B cell (primary cell): ENCODE results near the gene PLCB4. TPM values are rescaled to one million over a fixed set of nuclear protein-coding genes. Genes with fewer than 3 reads are reported as not detected.

Source experiments
- ATAC-seq: fragments of 200-7000 bp; cut with Tn5 transposase; one replicate; pipeline ENCODE4 v1.10.0; 2021; ENCODE audit warnings: low read depth, mild to moderate bottlenecking, moderate number of reproducible peaks, moderate library complexity
- CTCF ChIA-PET: fragments of 350-600 bp; sonication (Branson Sonifier 250); formaldehyde crosslinking; loops from one replicate; lab custom pipeline; 2021; ENCODE audit warnings: antibody characterized with exemption, inconsistent platforms; lab: Charles Lee
- POLR2A ChIA-PET: fragments of 350-600 bp; sonication (Branson Sonifier 250); formaldehyde crosslinking; loops from one replicate; lab custom pipeline; 2021; ENCODE audit warnings: antibody characterized with exemption; lab: Charles Lee
- DNase-seq: peaks from one replicate; pipeline ENCODE4 v3.0.0; 2013
- H2AFZ ChIP-seq: 2 replicates; pipeline ENCODE4 v1.6.1; 2012; ENCODE audit warnings: mild to moderate bottlenecking, low read depth, low read length; ENCODE audit not compliant: insufficient read depth, poor library complexity, severe bottlenecking
- H3K27ac ChIP-seq, 2 donors: 1 replicate in 1 of 2; 2 replicates in 1 of 2; pipeline ENCODE4 v1.5.1; 2012 to 2013; ENCODE audit warnings: low read length in 2 of 2, mild to moderate bottlenecking in 2 of 2, moderate library complexity in 1 of 2
- H3K27me3 ChIP-seq, 4 experiments: fragments of 200-600 bp in 1 of 4; sonication (generic) in 1 of 4; replicated peaks in 1 of 4; 1 replicate in 2 of 4; 2 replicates in 2 of 4; pipeline versions ENCODE4 v1.6.1 to v1.7.0; 2013 to 2016; ENCODE audit warnings: low read length in 3 of 4, mild to moderate bottlenecking in 2 of 4, mixed read lengths in 1 of 4, moderate library complexity in 1 of 4; ENCODE audit not compliant: insufficient read depth in 4 of 4, control insufficient read depth in 3 of 4; ENCODE audit errors: control extremely low read depth in 1 of 4
- H3K36me3 ChIP-seq, 2 experiments: replicated peaks in 1 of 2; 1 replicate in 1 of 2; 2 replicates in 1 of 2; pipeline versions ENCODE4 v1.6.1 to v1.7.1; 2013; ENCODE audit warnings: low read length in 1 of 2; ENCODE audit not compliant: insufficient read depth in 2 of 2, control insufficient read depth in 1 of 2; ENCODE audit errors: control extremely low read depth in 1 of 2, extremely low read depth in 1 of 2
- H3K4me1 ChIP-seq, 2 donors: fragments of 200-600 bp in 1 of 2; sonication (generic) in 1 of 2; 1 replicate in 1 of 2; 2 replicates in 1 of 2; pipeline versions ENCODE4 v1.5.1 to v1.6.1; 2013 to 2017; ENCODE audit warnings: low read length in 2 of 2; ENCODE audit not compliant: control insufficient read depth in 2 of 2, insufficient read depth in 2 of 2
- H3K4me2 ChIP-seq: replicated peaks from 2 replicates; pipeline ENCODE3; 2012; ENCODE audit warnings: mild to moderate bottlenecking, low read depth, low read length; ENCODE audit not compliant: poor library complexity, severe bottlenecking
- H3K4me3 ChIP-seq, 5 experiments: fragments of 200-600 bp in 1 of 5; sonication (generic) in 1 of 5; 1 replicate in 3 of 5; 2 replicates in 2 of 5; pipeline versions ENCODE4 v1.5.1 to v1.7.0; 2011 to 2016; ENCODE audit warnings: low read length in 4 of 5, mild to moderate bottlenecking in 4 of 5, low read depth in 2 of 5, control low read depth in 1 of 5, moderate library complexity in 1 of 5; ENCODE audit not compliant: insufficient read depth in 1 of 5; ENCODE audit errors: control extremely low read depth in 1 of 5, extremely low read depth in 1 of 5
- H3K79me2 ChIP-seq: fragments of 200-600 bp; sonication (generic); one replicate; pipeline ENCODE4 v1.6.0; 2016; ENCODE audit warnings: low read length; ENCODE audit not compliant: control insufficient read depth, insufficient read depth
- H3K9ac ChIP-seq: fragments of 200-600 bp; sonication (generic); 2 replicates; pipeline ENCODE4 v1.6.1; 2017; ENCODE audit warnings: mild to moderate bottlenecking, low read length, moderate library complexity
- H3K9me3 ChIP-seq, 3 donors: one replicate each; pipeline versions ENCODE4 v1.6.1 to v1.7.1; 2013; ENCODE audit warnings: low read length in 2 of 3; ENCODE audit not compliant: control insufficient read depth in 2 of 3, insufficient read depth in 1 of 3; ENCODE audit errors: control extremely low read depth in 1 of 3
- H4K20me1 ChIP-seq: 2 replicates; pipeline ENCODE4 v1.6.0; 2012; ENCODE audit warnings: mild to moderate bottlenecking, low read length; ENCODE audit not compliant: insufficient read depth, control insufficient read depth, poor library complexity, severe bottlenecking
- H3K27ac Mint-ChIP-seq: one replicate; pipeline ENCODE4 v1.8.0; 2021; ENCODE audit warnings: mixed read lengths
- H3K27me3 Mint-ChIP-seq: one replicate; pipeline ENCODE4 v1.8.0; 2021; ENCODE audit warnings: mixed read lengths
- H3K4me1 Mint-ChIP-seq: one replicate; pipeline ENCODE4 v1.8.0; 2021; ENCODE audit warnings: mixed read lengths
- H3K4me3 Mint-ChIP-seq: one replicate; pipeline ENCODE4 v1.8.0; 2021; ENCODE audit warnings: mixed read lengths
- H3K9me3 Mint-ChIP-seq: one replicate; pipeline ENCODE4 v1.8.0; 2022; ENCODE audit warnings: mixed read lengths; ENCODE audit not compliant: insufficient read depth
- CTCF ChIP-seq: fragments of 200-600 bp; IDR thresholded peaks from one replicate; pipeline ENCODE4 v1.8.0; 2022; ENCODE audit warnings: antibody characterized with exemption, mild to moderate bottlenecking
- EZH2 ChIP-seq: IDR thresholded peaks from 2 replicates; pipeline ENCODE4 v1.6.1; 2012; ENCODE audit warnings: borderline replicate concordance, low read depth, mild to moderate bottlenecking, moderate library complexity, low read length; ENCODE audit not compliant: insufficient read depth, poor library complexity, severe bottlenecking
- WGBS: methylation state at CpG from one replicate; pipeline ENCODE4 v1.1.5; 2013; ENCODE audit warnings: missing lambda C conversion rate; ENCODE audit not compliant: insufficient coverage; 5-methylcytosine and 5-hydroxymethylcytosine counted together
- intact Hi-C: fragments of 100-400 bp; cut with micrococcal nuclease; formaldehyde crosslinking; loops from one replicate; pipeline ENCODE4 v1.10.0; 2022
- polyA plus RNA-seq: library from polyadenylated mRNA; depleted of rRNA; stranded (reverse); fragments of >200 nt; gene quantifications from 2 replicates; pipeline ENCODE4 v1.2.3, GENCODE V29; 2012
- total RNA-seq, 2 donors: library from RNA; stranded (reverse); fragments of 120-200 nt in 1 of 2; gene quantifications; 1 replicate in 1 of 2; 2 replicates in 1 of 2; pipeline versions ENCODE4 v1.2.3 to v1.2.4, GENCODE V29; 2013 to 2022

The PLCB4 gene
- total and polyA plus RNA-seq, 2 donors (not counting 1 experiment from before 2014, with no cell fraction given), result not detected

DNA sequence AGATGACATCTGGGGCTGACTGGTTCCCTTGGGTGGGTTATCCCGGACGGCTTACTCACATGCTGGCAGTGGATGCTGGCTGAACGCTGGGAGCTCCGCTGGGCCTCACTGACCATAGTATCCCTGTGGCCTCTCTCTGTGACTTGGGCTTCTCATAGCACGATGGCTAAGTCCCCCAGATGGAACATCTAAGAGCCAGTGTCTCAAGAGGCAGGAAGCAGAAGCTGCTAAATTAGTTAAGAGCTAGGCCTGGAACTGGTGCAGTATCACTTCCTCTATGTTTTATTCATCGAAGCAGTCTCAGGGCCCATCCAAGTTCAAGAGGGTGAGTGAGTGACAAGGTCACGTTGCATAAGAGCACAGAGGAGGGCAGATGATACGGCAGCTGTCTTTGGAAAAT is 329.0 kb downstream of the PLCB4 start:
- Histone ChIP-seq H3K36me3 (no peaks in the 10 kb centered on the region), H2AFZ (no peak overlapping the region), H3K4me1 (peaks cover 4% of the 10 kb centered on the region in 2 donors), H3K79me2 (no peaks in the 10 kb centered on the region), H3K9me3 (no peaks in the 10 kb centered on the region), H3K4me2 (no peak overlapping the region), H4K20me1 (no peaks in the 10 kb centered on the region), H3K27me3 (no peaks in the 10 kb centered on the region), H3K4me3 (no peak overlapping the region), H3K9ac (no peak overlapping the region), H3K27ac (no peak overlapping the region)
- POLR2A ChIA-PET, result no interaction called here
- ATAC-seq (peak; percentile 62), DNase-seq (peak; percentile 36)
- no peaks in the 10 kb centered on the region for H3K9me3 Mint-ChIP-seq
- CTCF ChIA-PET, result interaction anchor here (4.3 kb wide), 1 partner anchor 10 kb away, joined by 24 read pairs; no protein-coding TSS in a partner anchor
- 61% methylated on average over 5 of the region's 8 CpGs for WGBS
- TF ChIP-seq CTCF (no peak), EZH2 (no peak)
- peak overlapping the region; percentile 23 for H3K27ac Mint-ChIP-seq
- no peak overlapping the region for H3K4me3 Mint-ChIP-seq
- no peaks in the 10 kb centered on the region for H3K27me3 Mint-ChIP-seq
- peaks cover 10% of the 10 kb centered on the region for H3K4me1 Mint-ChIP-seq
- intact Hi-C loops, result no loop called here

DNA sequence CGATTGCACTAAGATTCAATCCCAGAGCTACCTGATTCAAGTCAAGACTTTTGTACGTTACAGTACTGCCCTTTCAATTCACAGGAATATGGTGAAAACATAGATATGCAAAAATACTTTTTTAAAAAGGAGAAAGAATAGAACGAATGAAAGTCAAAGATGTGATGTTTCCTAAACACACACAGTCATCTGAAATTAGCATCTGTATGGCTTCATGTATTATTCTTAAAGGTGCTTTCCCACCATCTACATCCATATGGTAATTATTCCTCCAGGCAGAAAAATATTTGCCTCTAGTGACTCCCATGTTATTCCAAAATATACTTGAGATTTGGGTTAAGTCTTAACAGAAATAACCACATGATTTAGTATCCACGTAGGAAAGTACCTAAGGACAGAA is 330.0 kb downstream of the PLCB4 start:
- no peaks in the 10 kb centered on the region for H3K9me3 Mint-ChIP-seq
- H3K4me3 Mint-ChIP-seq, result no peak overlapping the region
- Histone ChIP-seq H3K27me3 (no peaks in the 10 kb centered on the region), H3K4me2 (no peak overlapping the region), H3K4me1 (peaks cover 4% of the 10 kb centered on the region in 2 donors), H3K27ac (no peak overlapping the region), H3K79me2 (no peaks in the 10 kb centered on the region), H3K9me3 (no peaks in the 10 kb centered on the region), H3K36me3 (no peaks in the 10 kb centered on the region), H3K9ac (no peak overlapping the region), H4K20me1 (no peaks in the 10 kb centered on the region), H3K4me3 (no peak overlapping the region), H2AFZ (no peak overlapping the region)
- ChIA-PET CTCF (interaction anchor here (4.3 kb wide), 1 partner anchor 9 kb away, joined by 24 read pairs; no protein-coding TSS in a partner anchor), POLR2A (no interaction called here)
- WGBS, result no CpG with 5 or more reads among the region's 4 CpGs
- intact Hi-C loops, result no loop called here
- DNase-seq (no peak), ATAC-seq (no peak)
- H3K27me3 Mint-ChIP-seq, result no peaks in the 10 kb centered on the region
- H3K4me1 Mint-ChIP-seq, result peaks cover 10% of the 10 kb centered on the region
- no peak for TF ChIP-seq EZH2
- no peak for TF ChIP-seq CTCF
- H3K27ac Mint-ChIP-seq, result no peak overlapping the region
